ENCODE measurements around the gene SPRING1.

Gene SPRING1

DNA sequence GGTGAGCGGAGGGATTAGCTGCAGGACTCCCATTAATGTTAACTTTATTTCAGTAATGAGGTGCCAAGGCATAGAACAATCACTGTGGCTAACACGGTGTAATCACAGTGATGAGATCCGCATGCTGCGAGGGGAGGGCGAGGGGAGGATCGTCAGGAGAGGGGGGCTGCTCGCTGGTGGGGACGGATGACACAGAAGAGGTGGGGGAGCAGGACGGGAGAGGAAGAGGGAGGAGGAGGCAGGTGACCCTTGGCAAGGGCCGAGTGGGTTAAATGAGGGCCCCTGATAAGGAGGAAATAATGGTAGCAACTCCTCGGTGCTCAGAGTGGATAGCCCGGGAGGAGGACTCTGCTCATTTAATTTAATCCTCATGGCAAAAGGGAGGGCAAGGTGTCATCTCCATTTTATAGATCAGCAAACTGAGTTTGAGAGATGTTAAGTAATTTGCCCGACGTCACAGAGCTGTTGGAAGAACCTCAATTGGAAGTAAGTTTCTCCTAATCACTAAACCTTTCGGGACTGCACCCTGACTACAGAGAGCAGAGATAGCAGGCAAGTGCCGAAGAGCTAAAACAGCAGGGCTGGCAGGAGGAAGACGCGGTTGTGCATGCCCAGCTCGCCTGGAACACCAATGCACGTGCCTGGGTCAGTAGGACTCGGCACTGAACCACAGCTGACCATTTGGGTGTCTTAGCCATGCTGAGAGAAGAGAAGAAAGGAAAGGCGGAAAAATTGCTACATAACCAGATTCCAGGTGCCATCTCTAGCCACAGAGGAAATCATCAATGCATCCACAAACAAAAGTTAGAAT is 43.0 kb downstream of the SPRING1 start:
- no peaks in the 10 kb centered on the region for H3K9me3 ChIP-seq (ENCODE audit: control insufficient read depth, insufficient read depth, low read depth, low read length)
- CTCF ChIA-PET = interaction anchor here (0.7 kb wide), 1 partner anchor 1162 kb away, joined by 3 read pairs; no protein-coding TSS in a partner anchor
- POLR2A ChIA-PET = no interaction called here
- H3K27ac ChIP-seq (ENCODE audit: extremely low read depth, low read depth, low read length) = no peak overlapping the region
- H3K4me3 ChIP-seq (ENCODE audit: low read depth, low read length) = no peak overlapping the region
- no peak for TF ChIP-seq ZNF555 (tag by site-specific recombination; conservative IDR thresholded peaks at IDR 0.05)
- no peak for TF ChIP-seq ZEB2 (tag by site-specific recombination; IDR thresholded peaks at IDR 0.05)
- TF ChIP-seq ZNF585B (tag by site-specific recombination; IDR thresholded peaks at IDR 0.05) = peak; percentile 50
- no peak for TF ChIP-seq ZNF175 (tag by site-specific recombination; IDR thresholded peaks at IDR 0.05)
- TF ChIP-seq KLF8 (tag by site-specific recombination; IDR thresholded peaks at IDR 0.05) = no peak
- TF ChIP-seq ZNF768 (tag by site-specific recombination; IDR thresholded peaks at IDR 0.05) = no peak
- H3K4me1 ChIP-seq (ENCODE audit: control insufficient read depth, insufficient read depth, low read length) = peaks cover 6% of the 10 kb centered on the region; the same call in 1 of the 2 replicates
- H3K36me3 ChIP-seq (ENCODE audit: control insufficient read depth in 2 of 2, insufficient read depth in 1 of 2, low read length in 2 of 2) = no peaks in the 10 kb centered on the region

DNA sequence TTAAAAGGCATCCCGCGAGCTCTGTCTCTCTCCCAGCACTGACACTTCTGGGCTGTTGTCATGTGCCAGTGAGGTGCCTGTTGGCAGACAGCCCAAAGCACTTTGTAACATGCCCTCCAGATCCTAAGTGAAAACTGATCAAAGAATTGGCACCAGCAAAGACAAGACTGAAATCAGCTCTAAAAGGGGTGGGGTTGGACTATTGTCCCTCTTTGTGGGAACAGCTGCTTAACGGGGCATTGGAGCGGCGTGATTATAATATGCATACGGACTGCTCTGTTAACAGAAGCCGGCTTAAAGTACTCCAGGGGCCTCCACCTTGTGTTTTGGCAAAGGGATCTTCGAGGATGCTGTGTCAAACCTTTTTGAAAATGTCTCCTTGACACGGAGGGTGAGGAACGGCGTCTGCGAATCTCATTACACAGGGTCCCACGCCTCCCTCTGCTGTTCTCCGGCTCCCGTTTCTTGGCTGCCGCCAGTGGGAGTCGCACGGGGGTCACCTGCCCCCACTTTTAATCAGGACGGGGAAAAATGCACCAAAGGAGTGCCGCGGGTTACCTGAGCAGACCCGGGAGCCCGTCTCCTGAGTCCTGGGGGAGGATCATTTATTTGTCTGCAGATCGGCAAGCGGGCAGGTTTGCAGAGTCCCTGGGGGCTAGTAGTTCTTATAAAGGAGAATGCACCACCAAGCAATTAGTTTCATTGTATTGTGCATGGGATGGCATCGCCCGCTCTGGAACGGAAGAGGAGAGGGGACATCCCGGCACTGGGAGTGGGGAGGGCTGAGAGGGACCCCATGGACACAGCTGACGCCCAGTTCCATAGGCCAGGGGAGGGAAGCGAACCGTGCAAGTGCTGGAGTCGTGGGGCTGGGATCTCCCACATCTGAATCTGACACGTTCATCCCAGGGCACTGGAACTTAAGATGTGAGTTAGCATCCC is 44.3 kb downstream of the SPRING1 start:
- Histone ChIP-seq H3K27ac (ENCODE audit: extremely low read depth, low read depth, low read length) (no peak overlapping the region), H3K36me3 (ENCODE audit: control insufficient read depth in 2 of 2, insufficient read depth in 1 of 2, low read length in 2 of 2) (no peaks in the 10 kb centered on the region), H3K9me3 (ENCODE audit: control insufficient read depth, insufficient read depth, low read depth, low read length) (no peaks in the 10 kb centered on the region), H3K4me3 (ENCODE audit: low read depth, low read length) (no peak overlapping the region), H3K4me1 (ENCODE audit: control insufficient read depth, insufficient read depth, low read length) (peaks cover 6% of the 10 kb centered on the region; the same call in 1 of the 2 replicates)
- ChIA-PET POLR2A (no interaction called here), CTCF (interaction anchor here (0.8 to 1.0 kb wide), 3 partner anchors 85 to 492 kb away, joined by 3 to 4 read pairs (median 3); no protein-coding TSS in a partner anchor)
- TF ChIP-seq ZNF416 (tag by site-specific recombination; IDR thresholded peaks at IDR 0.05) (no peak), ZNF2 (tag by site-specific recombination; IDR thresholded peaks at IDR 0.05) (no peak), ZNF23 (tag by site-specific recombination; IDR thresholded peaks at IDR 0.05; ENCODE audit: borderline replicate concordance) (no peak), ZBTB1 (tag by site-specific recombination; IDR thresholded peaks at IDR 0.05) (no peak), ZSCAN16 (tag by site-specific recombination; IDR thresholded peaks at IDR 0.05) (no peak), ZNF341 (tag by site-specific recombination; IDR thresholded peaks at IDR 0.05; ENCODE audit: low read depth) (peak; percentile 81), ZNF768 (tag by site-specific recombination; IDR thresholded peaks at IDR 0.05) (no peak), ZFP37 (tag by site-specific recombination; IDR thresholded peaks at IDR 0.05) (no peak), GLIS1 (tag by site-specific recombination; IDR thresholded peaks at IDR 0.05) (no peak)
- TF ChIP-seq, protein P1, sequence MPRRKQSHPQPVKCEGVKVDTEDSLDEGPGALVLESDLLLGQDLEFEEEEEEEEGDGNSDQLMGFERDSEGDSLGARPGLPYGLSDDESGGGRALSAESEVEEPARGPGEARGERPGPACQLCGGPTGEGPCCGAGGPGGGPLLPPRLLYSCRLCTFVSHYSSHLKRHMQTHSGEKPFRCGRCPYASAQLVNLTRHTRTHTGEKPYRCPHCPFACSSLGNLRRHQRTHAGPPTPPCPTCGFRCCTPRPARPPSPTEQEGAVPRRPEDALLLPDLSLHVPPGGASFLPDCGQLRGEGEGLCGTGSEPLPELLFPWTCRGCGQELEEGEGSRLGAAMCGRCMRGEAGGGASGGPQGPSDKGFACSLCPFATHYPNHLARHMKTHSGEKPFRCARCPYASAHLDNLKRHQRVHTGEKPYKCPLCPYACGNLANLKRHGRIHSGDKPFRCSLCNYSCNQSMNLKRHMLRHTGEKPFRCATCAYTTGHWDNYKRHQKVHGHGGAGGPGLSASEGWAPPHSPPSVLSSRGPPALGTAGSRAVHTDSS (tag by site-specific recombination; IDR thresholded peaks at IDR 0.05) = no peak
- TF ChIP-seq, protein P2, sequence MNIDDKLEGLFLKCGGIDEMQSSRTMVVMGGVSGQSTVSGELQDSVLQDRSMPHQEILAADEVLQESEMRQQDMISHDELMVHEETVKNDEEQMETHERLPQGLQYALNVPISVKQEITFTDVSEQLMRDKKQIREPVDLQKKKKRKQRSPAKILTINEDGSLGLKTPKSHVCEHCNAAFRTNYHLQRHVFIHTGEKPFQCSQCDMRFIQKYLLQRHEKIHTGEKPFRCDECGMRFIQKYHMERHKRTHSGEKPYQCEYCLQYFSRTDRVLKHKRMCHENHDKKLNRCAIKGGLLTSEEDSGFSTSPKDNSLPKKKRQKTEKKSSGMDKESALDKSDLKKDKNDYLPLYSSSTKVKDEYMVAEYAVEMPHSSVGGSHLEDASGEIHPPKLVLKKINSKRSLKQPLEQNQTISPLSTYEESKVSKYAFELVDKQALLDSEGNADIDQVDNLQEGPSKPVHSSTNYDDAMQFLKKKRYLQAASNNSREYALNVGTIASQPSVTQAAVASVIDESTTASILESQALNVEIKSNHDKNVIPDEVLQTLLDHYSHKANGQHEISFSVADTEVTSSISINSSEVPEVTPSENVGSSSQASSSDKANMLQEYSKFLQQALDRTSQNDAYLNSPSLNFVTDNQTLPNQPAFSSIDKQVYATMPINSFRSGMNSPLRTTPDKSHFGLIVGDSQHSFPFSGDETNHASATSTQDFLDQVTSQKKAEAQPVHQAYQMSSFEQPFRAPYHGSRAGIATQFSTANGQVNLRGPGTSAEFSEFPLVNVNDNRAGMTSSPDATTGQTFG (tag by site-specific recombination; IDR thresholded peaks at IDR 0.05; ENCODE audit: borderline replicate concordance) = no peak
- TF ChIP-seq, protein P3, sequence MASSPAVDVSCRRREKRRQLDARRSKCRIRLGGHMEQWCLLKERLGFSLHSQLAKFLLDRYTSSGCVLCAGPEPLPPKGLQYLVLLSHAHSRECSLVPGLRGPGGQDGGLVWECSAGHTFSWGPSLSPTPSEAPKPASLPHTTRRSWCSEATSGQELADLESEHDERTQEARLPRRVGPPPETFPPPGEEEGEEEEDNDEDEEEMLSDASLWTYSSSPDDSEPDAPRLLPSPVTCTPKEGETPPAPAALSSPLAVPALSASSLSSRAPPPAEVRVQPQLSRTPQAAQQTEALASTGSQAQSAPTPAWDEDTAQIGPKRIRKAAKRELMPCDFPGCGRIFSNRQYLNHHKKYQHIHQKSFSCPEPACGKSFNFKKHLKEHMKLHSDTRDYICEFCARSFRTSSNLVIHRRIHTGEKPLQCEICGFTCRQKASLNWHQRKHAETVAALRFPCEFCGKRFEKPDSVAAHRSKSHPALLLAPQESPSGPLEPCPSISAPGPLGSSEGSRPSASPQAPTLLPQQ (tag by site-specific recombination; IDR thresholded peaks at IDR 0.05) = peak; percentile 79
